ENCODE measurements around the gene DBT. TPM values are rescaled to one million over a fixed set of nuclear protein-coding genes. Genes with fewer than 3 reads are reported as not detected.

The DBT gene
- total and polyA plus RNA-seq, 2 experiments from 2014 or later, result 5.8 to 9.3 TPM

DNA sequence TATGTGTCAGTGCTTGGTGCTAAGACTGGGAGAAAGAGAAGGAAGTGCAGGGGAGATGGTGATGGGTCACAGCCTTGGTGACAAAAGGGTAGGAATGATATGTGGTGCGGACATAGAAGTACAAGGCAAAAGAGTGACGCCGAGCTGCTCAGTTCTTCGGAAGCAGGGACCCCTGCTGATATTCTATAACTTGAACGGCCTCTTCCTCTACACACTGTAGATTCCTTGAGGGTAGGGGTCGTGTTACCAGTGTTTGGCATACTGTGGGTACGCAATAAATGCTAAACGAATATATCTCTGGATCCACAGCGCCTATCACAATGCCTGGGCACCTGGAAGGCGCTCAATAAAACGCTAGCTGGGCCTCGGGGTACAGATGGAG is 488 bp downstream of the DBT start:
- Histone ChIP-seq H3K27ac (peak overlapping the region; percentile 93), H3K4me1 (ENCODE audit: low read depth) (peaks cover 7% of the 10 kb centered on the region), H3K4me3 (peak overlapping the region; percentile 58), H3K27me3 (no peaks in the 10 kb centered on the region), H3K36me3 (no peaks in the 10 kb centered on the region), H3K9me3 (ENCODE audit: low read depth) (no peaks in the 10 kb centered on the region)
- DNase-seq (ENCODE audit: low read depth in 1 of 2, low spot score in 1 of 2), result peak in 1 of 2 donors; percentile 13
- TF ChIP-seq, protein P1, sequence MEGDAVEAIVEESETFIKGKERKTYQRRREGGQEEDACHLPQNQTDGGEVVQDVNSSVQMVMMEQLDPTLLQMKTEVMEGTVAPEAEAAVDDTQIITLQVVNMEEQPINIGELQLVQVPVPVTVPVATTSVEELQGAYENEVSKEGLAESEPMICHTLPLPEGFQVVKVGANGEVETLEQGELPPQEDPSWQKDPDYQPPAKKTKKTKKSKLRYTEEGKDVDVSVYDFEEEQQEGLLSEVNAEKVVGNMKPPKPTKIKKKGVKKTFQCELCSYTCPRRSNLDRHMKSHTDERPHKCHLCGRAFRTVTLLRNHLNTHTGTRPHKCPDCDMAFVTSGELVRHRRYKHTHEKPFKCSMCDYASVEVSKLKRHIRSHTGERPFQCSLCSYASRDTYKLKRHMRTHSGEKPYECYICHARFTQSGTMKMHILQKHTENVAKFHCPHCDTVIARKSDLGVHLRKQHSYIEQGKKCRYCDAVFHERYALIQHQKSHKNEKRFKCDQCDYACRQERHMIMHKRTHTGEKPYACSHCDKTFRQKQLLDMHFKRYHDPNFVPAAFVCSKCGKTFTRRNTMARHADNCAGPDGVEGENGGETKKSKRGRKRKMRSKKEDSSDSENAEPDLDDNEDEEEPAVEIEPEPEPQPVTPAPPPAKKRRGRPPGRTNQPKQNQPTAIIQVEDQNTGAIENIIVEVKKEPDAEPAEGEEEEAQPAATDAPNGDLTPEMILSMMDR (IDR thresholded peaks at IDR 0.05; ENCODE audit: low read depth, low read length), result no peak

DNA sequence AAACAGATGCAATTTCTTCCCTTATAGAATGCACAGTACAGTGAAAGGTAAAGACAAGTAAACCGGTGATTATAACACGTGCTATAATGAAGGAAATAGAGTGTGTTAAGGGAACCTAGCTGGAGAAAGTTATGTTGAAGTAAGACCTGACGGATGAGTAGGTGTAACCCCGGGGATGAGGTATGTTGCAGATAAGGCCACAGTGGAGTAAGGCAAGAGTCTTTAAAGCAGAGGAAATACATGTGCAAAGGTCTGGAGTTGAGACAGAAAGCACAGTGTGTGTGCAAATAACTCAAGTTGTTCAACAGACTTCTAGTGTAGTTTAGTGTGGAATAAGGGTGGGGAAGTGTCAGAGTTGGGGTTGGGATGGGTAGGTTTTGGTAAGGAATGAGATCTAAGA is 2.9 kb downstream of the DBT start:
- TF ChIP-seq, protein P1 (IDR thresholded peaks at IDR 0.05; ENCODE audit: low read depth, low read length), result no peak
- H3K4me1 ChIP-seq (ENCODE audit: low read depth), result peaks cover 7% of the 10 kb centered on the region
- DNase-seq (ENCODE audit: low read depth in 1 of 2, low spot score in 1 of 2), result no peak
- H3K27ac ChIP-seq, result no peak overlapping the region
- H3K4me3 ChIP-seq, result no peak overlapping the region
- H3K36me3 ChIP-seq, result no peaks in the 10 kb centered on the region
- H3K9me3 ChIP-seq (ENCODE audit: low read depth), result no peaks in the 10 kb centered on the region
- no peaks in the 10 kb centered on the region for H3K27me3 ChIP-seq

DNA sequence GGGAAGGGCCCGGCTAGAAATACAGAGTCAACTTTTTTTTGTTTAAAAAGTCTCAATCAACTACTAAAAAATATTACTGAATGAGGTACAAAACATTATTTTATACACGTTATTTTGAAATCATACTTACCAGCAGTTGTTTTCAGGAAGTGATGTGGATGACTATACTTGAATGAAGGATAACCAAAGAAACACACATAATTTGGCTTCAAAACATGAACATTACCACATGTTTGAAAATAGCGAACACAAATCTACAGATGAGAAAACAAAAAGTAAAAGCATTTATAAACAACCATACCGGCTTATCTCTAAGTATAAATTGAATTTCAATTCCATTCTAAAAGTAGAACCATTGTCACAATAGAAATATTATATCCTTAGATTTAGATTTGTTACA is 9.0 kb downstream of the DBT start:
- Histone ChIP-seq H3K4me3 (no peak overlapping the region), H3K36me3 (peaks cover 12% of the 10 kb centered on the region), H3K27ac (no peak overlapping the region), H3K9me3 (ENCODE audit: low read depth) (no peaks in the 10 kb centered on the region), H3K4me1 (ENCODE audit: low read depth) (no peaks in the 10 kb centered on the region), H3K27me3 (no peaks in the 10 kb centered on the region)
- TF ChIP-seq, protein P1 (IDR thresholded peaks at IDR 0.05; ENCODE audit: low read depth, low read length), result no peak
- DNase-seq (ENCODE audit: low read depth in 1 of 2, low spot score in 1 of 2), result no peak

DNA sequence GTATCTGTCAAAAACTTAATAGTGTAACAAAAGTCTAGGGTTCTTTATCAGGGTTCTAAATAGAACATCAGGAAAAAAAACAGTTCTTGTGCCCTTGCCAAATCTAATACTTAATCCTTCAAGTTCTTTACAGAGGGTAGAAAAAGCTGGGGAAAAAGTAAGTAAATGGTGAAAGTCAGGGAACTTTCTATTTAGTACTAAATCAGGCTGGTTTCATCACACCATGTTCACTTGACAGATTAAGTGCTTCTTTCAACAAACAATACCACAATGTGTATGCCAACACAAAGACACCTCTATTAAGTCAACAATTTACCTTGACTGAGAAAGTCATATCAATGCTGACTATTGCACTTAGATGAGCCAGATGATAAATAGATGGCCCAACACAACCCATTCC is 9.7 kb downstream of the DBT start:
- Histone ChIP-seq H3K4me1 (ENCODE audit: low read depth) (no peaks in the 10 kb centered on the region), H3K9me3 (ENCODE audit: low read depth) (no peaks in the 10 kb centered on the region), H3K27ac (no peak overlapping the region), H3K36me3 (peaks cover 17% of the 10 kb centered on the region), H3K4me3 (no peak overlapping the region), H3K27me3 (no peaks in the 10 kb centered on the region)
- TF ChIP-seq, protein P1 (IDR thresholded peaks at IDR 0.05; ENCODE audit: low read depth, low read length), result no peak
- no peak for DNase-seq (ENCODE audit: low read depth in 1 of 2, low spot score in 1 of 2)

DNA sequence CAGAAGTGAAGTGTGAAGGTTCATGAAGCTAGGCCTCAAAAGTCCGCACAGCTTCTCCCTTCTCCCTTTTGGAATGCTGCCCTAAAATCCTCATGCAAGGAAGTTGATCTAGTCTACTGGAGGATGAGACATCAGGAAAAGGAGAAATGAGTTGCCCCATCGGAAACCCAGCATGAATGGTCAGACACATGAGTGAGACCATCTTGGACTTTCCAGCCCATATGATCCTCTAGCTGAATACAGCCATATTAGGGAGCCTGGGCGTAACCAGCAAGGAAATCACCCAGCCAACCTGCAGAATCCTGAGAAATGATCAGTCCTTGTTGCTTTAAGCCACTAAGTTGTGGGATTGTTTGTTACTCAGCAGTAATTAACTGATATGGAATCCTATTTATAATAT is 12.5 kb downstream of the DBT start:
- no peaks in the 10 kb centered on the region for H3K9me3 ChIP-seq (ENCODE audit: low read depth)

More for the DNA sequence above, 12.5 kb downstream of the DBT start:
- Histone ChIP-seq H3K27ac (no peak overlapping the region), H3K4me3 (no peak overlapping the region), H3K27me3 (no peaks in the 10 kb centered on the region), H3K4me1 (ENCODE audit: low read depth) (no peaks in the 10 kb centered on the region), H3K36me3 (peaks cover 28% of the 10 kb centered on the region)
- no peak for DNase-seq (ENCODE audit: low read depth in 1 of 2, low spot score in 1 of 2)
- TF ChIP-seq, protein P1 (IDR thresholded peaks at IDR 0.05; ENCODE audit: low read depth, low read length), result no peak
